GM18519 (cell line): ENCODE data around the gene USP9Y.
"Not testable (repeated sequence)": the region's sequence is repeated elsewhere in the genome, so short reads cannot be mapped to it uniquely, and the experiment has no call there.

Experiments used
- ATAC-seq: cut with Tn5 transposase; IDR thresholded peaks from one replicate; pipeline ENCODE4 v1.9.1; 2021; ENCODE audit warnings: mild to moderate bottlenecking, moderate library complexity; ENCODE audit not compliant: unreplicated experiment, low FRiP score

The USP9Y gene

GRCh38 chrY:12701181-12701695 lies at the start of gene USP9Y:
Gene USP9Y, plus strand, starts transcription at chrY:12701231. Its CDS starts 8,217 bp downstream, at chrY:12709448.
- no peak for ATAC-seq

- no peak for ATAC-seq
Observed at GRCh38 chrY:12651621-12652036, 49.4 kb upstream of the USP9Y start.

GRCh38 chrY:12661745-12662681 lies 39.0 kb upstream of the USP9Y start:
- no peak for ATAC-seq

- ATAC-seq = no peak
Observed at GRCh38 chrY:12662745-12663591, 38.1 kb upstream of the USP9Y start.

- not testable (repeated sequence) for ATAC-seq
Observed at GRCh38 chrY:12663845-12664244, 37.2 kb upstream of the USP9Y start.

GRCh38 chrY:12678111-12678510 lies 22.9 kb upstream of the USP9Y start:
- no peak for ATAC-seq

GRCh38 chrY:12681535-12681934 lies 19.5 kb upstream of the USP9Y start:
- no peak for ATAC-seq

GRCh38 chrY:12688337-12688736 lies 12.7 kb upstream of the USP9Y start:
- ATAC-seq = no peak

- no peak for ATAC-seq
Observed at GRCh38 chrY:12700087-12700486, 944 bp upstream of the USP9Y start.

GRCh38 chrY:12702174-12702573 lies 1.1 kb downstream of the USP9Y start:
- no peak for ATAC-seq

GRCh38 chrY:12710460-12710859 lies 9.4 kb downstream of the USP9Y start:
- no peak for ATAC-seq

GRCh38 chrY:12715376-12715775 lies 14.3 kb downstream of the USP9Y start:
- no peak for ATAC-seq

GRCh38 chrY:12729746-12730145 lies 28.7 kb downstream of the USP9Y start:
- ATAC-seq = no peak

- ATAC-seq = peak; percentile 91
Observed at GRCh38 chrY:12733625-12734024, 32.6 kb downstream of the USP9Y start.

GRCh38 chrY:12734051-12734450 lies 33.0 kb downstream of the USP9Y start:
- ATAC-seq = no peak

- ATAC-seq = no peak
Observed at GRCh38 chrY:12741414-12741813, 40.4 kb downstream of the USP9Y start.

GRCh38 chrY:12742725-12743124 lies 41.7 kb downstream of the USP9Y start:
- no peak for ATAC-seq

GRCh38 chrY:12744091-12744490 lies 43.1 kb downstream of the USP9Y start:
- no peak for ATAC-seq

GRCh38 chrY:12749293-12749692 lies 48.3 kb downstream of the USP9Y start:
- ATAC-seq = no peak

GRCh38 chrY:12752856-12753255 lies 51.8 kb downstream of the USP9Y start:
- ATAC-seq = no peak

GRCh38 chrY:12756021-12756420 lies 55.0 kb downstream of the USP9Y start:
- ATAC-seq = no peak
